HEK293T (cell line): Measurements from ENCODE around the gene STXBP4.

Source experiments
- BHLHE40 ChIP-seq: fragments of 450-650 bp; IDR thresholded peaks from 2 replicates; pipeline ENCODE4 v1.6.1; 2016; ENCODE audit warnings: mild to moderate bottlenecking, moderate library complexity, borderline replicate concordance
- FOXM1 ChIP-seq: fragments of 450-650 bp; IDR thresholded peaks from 2 replicates; pipeline ENCODE4 v1.6.1; 2017; ENCODE audit warnings: mild to moderate bottlenecking, borderline replicate concordance
- HDGF ChIP-seq: fragments of 450-650 bp; IDR thresholded peaks from 2 replicates; pipeline ENCODE4 v1.6.1; 2017; ENCODE audit warnings: antibody characterized with exemption, borderline replicate concordance
- L3MBTL2 ChIP-seq: fragments of 450-650 bp; conservative IDR thresholded peaks from 2 replicates; pipeline ENCODE4 v1.6.1; 2016; ENCODE audit warnings: mild to moderate bottlenecking

GRCh38 chr17:55200904-55201303, 232.3 kb downstream of the STXBP4 start:
- TF ChIP-seq BHLHE40 (no peak), HDGF (no peak), FOXM1 (no peak), L3MBTL2 (no peak)
